ES-I3 (cell line): Measurements from ENCODE around the gene C20orf173.
"Not testable (repeated sequence)": the region's sequence is repeated elsewhere in the genome, so short reads cannot be mapped to it uniquely, and the experiment has no call there.

Source experiments
- H3K36me3 ChIP-seq: 2 replicates; pipeline ENCODE4 v1.6.1; 2013; ENCODE audit warnings: mild to moderate bottlenecking, low read length, control low read depth, moderate library complexity; ENCODE audit not compliant: insufficient read depth
- H3K4me1 ChIP-seq: 2 replicates; pipeline ENCODE4 v1.6.1; 2013; ENCODE audit warnings: mild to moderate bottlenecking, control low read depth, low read length; ENCODE audit not compliant: insufficient read depth
- H3K9ac ChIP-seq: 2 replicates; pipeline ENCODE4 v1.6.1; 2013; ENCODE audit warnings: low read depth, mild to moderate bottlenecking, low read length, moderate library complexity
- H3K9me3 ChIP-seq: 2 replicates; pipeline ENCODE4 v1.6.1; 2013; ENCODE audit warnings: mild to moderate bottlenecking, low read length, moderate library complexity; ENCODE audit not compliant: control insufficient read depth, insufficient read depth

Gene C20orf173

GRCh38 chr20:35559042-35559693 lies 29.7 kb upstream of the C20orf173 start:
- no peaks in the 10 kb centered on the region for H3K9me3 ChIP-seq

GRCh38 chr20:35558451-35558850 lies 29.0 kb upstream of the C20orf173 start:
- Histone ChIP-seq H3K9me3 (no peaks in the 10 kb centered on the region), H3K36me3 (no peaks in the 10 kb centered on the region), H3K4me1 (no peaks in the 10 kb centered on the region), H3K9ac (no peak overlapping the region)

More at GRCh38 chr20:35559042-35559693, 29.7 kb upstream of the C20orf173 start:
- H3K4me1 ChIP-seq = no peaks in the 10 kb centered on the region
- no peak overlapping the region for H3K9ac ChIP-seq
- no peaks in the 10 kb centered on the region for H3K36me3 ChIP-seq

GRCh38 chr20:35556871-35557270 lies 27.4 kb upstream of the C20orf173 start:
- Histone ChIP-seq H3K4me1 (no peaks in the 10 kb centered on the region), H3K36me3 (no peaks in the 10 kb centered on the region), H3K9ac (no peak overlapping the region), H3K9me3 (no peaks in the 10 kb centered on the region)

GRCh38 chr20:35555951-35556645 lies 26.6 kb upstream of the C20orf173 start:
- no peaks in the 10 kb centered on the region for H3K36me3 ChIP-seq
- H3K9ac ChIP-seq = no peak overlapping the region
- no peaks in the 10 kb centered on the region for H3K9me3 ChIP-seq
- no peaks in the 10 kb centered on the region for H3K4me1 ChIP-seq

- not testable (repeated sequence) for H3K9me3 ChIP-seq, H3K9ac ChIP-seq, H3K36me3 ChIP-seq, H3K4me1 ChIP-seq
Measured at GRCh38 chr20:35555461-35555860, 26.0 kb upstream of the C20orf173 start.

- Histone ChIP-seq H3K9ac (no peak overlapping the region), H3K4me1 (no peaks in the 10 kb centered on the region), H3K36me3 (0 out of 2 replicates have a peak, but pooled peaks cover 12% of the 10 kb centered on the region), H3K9me3 (no peaks in the 10 kb centered on the region)
Measured at GRCh38 chr20:35552914-35553313, 23.5 kb upstream of the C20orf173 start.

GRCh38 chr20:35551503-35551902 lies 22.1 kb upstream of the C20orf173 start:
- 0 out of 2 replicates have a peak, but pooled peaks cover 12% of the 10 kb centered on the region for H3K36me3 ChIP-seq

GRCh38 chr20:35547329-35547728 lies 17.9 kb upstream of the C20orf173 start:
- H3K4me1 ChIP-seq = no peaks in the 10 kb centered on the region
- no peaks in the 10 kb centered on the region for H3K9me3 ChIP-seq
- 0 out of 2 replicates have a peak, but pooled peaks cover 12% of the 10 kb centered on the region for H3K36me3 ChIP-seq
- no peak overlapping the region for H3K9ac ChIP-seq

More at GRCh38 chr20:35551503-35551902, 22.1 kb upstream of the C20orf173 start:
- Histone ChIP-seq H3K4me1 (no peaks in the 10 kb centered on the region), H3K9ac (no peak overlapping the region), H3K9me3 (no peaks in the 10 kb centered on the region)

- Histone ChIP-seq H3K9ac (no peak overlapping the region), H3K36me3 (0 out of 2 replicates have a peak, but pooled peaks cover 12% of the 10 kb centered on the region), H3K9me3 (no peaks in the 10 kb centered on the region), H3K4me1 (no peaks in the 10 kb centered on the region)
Measured at GRCh38 chr20:35546127-35546526, 16.7 kb upstream of the C20orf173 start.

GRCh38 chr20:35544941-35545340 lies 15.5 kb upstream of the C20orf173 start:
- H3K36me3 ChIP-seq = 0 out of 2 replicates have a peak, but pooled peaks cover 12% of the 10 kb centered on the region
- H3K9me3 ChIP-seq, H3K4me1 ChIP-seq, H3K9ac ChIP-seq: not testable (repeated sequence)

- H3K4me1 ChIP-seq = no peaks in the 10 kb centered on the region
- 0 out of 2 replicates have a peak, but pooled peaks cover 12% of the 10 kb centered on the region for H3K36me3 ChIP-seq
- no peak overlapping the region for H3K9ac ChIP-seq
- H3K9me3 ChIP-seq = no peaks in the 10 kb centered on the region
Measured at GRCh38 chr20:35544436-35544835, 15.0 kb upstream of the C20orf173 start.

- Histone ChIP-seq H3K9me3 (no peaks in the 10 kb centered on the region), H3K36me3 (no peaks in the 10 kb centered on the region), H3K4me1 (no peaks in the 10 kb centered on the region), H3K9ac (peak overlapping the region; percentile 79)
Measured at GRCh38 chr20:35542990-35543389, 13.5 kb upstream of the C20orf173 start.

GRCh38 chr20:35541783-35542662 lies 12.6 kb upstream of the C20orf173 start, which contains the start of gene ERGIC3:
ERGIC3 (plus strand) TSS chr20:35542078; CDS start chr20:35542098, 20 bp downstream.
- Histone ChIP-seq H3K9ac (peak within 1 kb of the TSS; percentile 79), H3K9me3 (no peaks in the 10 kb centered on the region), H3K4me1 (no peaks in the 10 kb centered on the region), H3K36me3 (no peaks in the 10 kb centered on the region)

- no peaks in the 10 kb centered on the region for H3K9me3 ChIP-seq
- H3K36me3 ChIP-seq = no peaks in the 10 kb centered on the region
- peak overlapping the region; percentile 68 for H3K9ac ChIP-seq
- no peaks in the 10 kb centered on the region for H3K4me1 ChIP-seq
Measured at GRCh38 chr20:35541118-35541782, 11.8 kb upstream of the C20orf173 start.
